Liver (tissue), 9 donors: Measurements from ENCODE around the gene NDUFS5. TPM values are rescaled to one million over a fixed set of nuclear protein-coding genes. Genes with fewer than 3 reads are reported as not detected.
A peak's percentile ranks its signal among the peaks of the same experiment; 100 is the strongest.

Experiments
- DNase-seq: peaks from one replicate; pipeline ENCODE4 v3.0.0-alpha.2; 2017; ENCODE audit warnings: low spot score
- H3K27ac ChIP-seq, 2 donors: one replicate each; pipeline ENCODE4 v1.7.0; 2013; ENCODE audit warnings: inconsistent platforms in 2 of 2, low read length in 2 of 2, control low read depth in 1 of 2, low read depth in 1 of 2, mild to moderate bottlenecking in 1 of 2
- H3K27me3 ChIP-seq, 4 donors: one replicate each; pipeline versions ENCODE4 v1.6.1 to v1.7.0; 2013; ENCODE audit warnings: low read length in 3 of 4, inconsistent platforms in 1 of 4, mild to moderate bottlenecking in 1 of 4, moderate library complexity in 1 of 4; ENCODE audit not compliant: control insufficient read depth in 4 of 4, insufficient read depth in 4 of 4
- H3K36me3 ChIP-seq, 4 donors: one replicate each; pipeline versions ENCODE4 v1.6.1 to v1.7.0; 2013; ENCODE audit warnings: low read length in 3 of 4, mild to moderate bottlenecking in 3 of 4, low read depth in 1 of 4, moderate library complexity in 1 of 4; ENCODE audit not compliant: control insufficient read depth in 4 of 4, insufficient read depth in 3 of 4
- H3K4me1 ChIP-seq, 4 donors: one replicate each; pipeline versions ENCODE4 v1.6.1 to v1.7.0; 2013; ENCODE audit warnings: low read length in 3 of 4, mild to moderate bottlenecking in 3 of 4, moderate library complexity in 1 of 4; ENCODE audit not compliant: control insufficient read depth in 4 of 4, insufficient read depth in 4 of 4
- H3K4me3 ChIP-seq, 3 donors: one replicate each; pipeline versions ENCODE4 v1.6.1 to v1.7.0; 2013; ENCODE audit warnings: low read length in 3 of 3, control low read depth in 1 of 3, low read depth in 1 of 3, mild to moderate bottlenecking in 1 of 3
- H3K9ac ChIP-seq, 2 donors: one replicate each; pipeline ENCODE4 v1.7.0; 2013; ENCODE audit warnings: low read length in 2 of 2, mild to moderate bottlenecking in 2 of 2, moderate library complexity in 2 of 2, control low read depth in 1 of 2, low read depth in 1 of 2
- H3K9me3 ChIP-seq, 4 donors: one replicate each; pipeline versions ENCODE4 v1.6.1 to v1.7.0; 2013; ENCODE audit warnings: low read length in 3 of 4; ENCODE audit not compliant: control insufficient read depth in 4 of 4
- EGR1 ChIP-seq, 2 donors: IDR thresholded peaks; 2 replicates each; pipeline ENCODE4 v1.6.1; 2016 to 2018; ENCODE audit warnings: antibody characterized with exemption in 2 of 2, low read depth in 2 of 2
- FOXA1 ChIP-seq: IDR thresholded peaks from 2 replicates; pipeline ENCODE4 v1.6.1; 2016; ENCODE audit warnings: antibody characterized with exemption
- FOXA2 ChIP-seq: IDR thresholded peaks from 2 replicates; pipeline ENCODE4 v1.6.1; 2016; ENCODE audit warnings: antibody characterized with exemption
- GABPA ChIP-seq, 2 donors: IDR thresholded peaks in 1 of 2; conservative IDR thresholded peaks in 1 of 2; 2 replicates each; pipeline ENCODE4 v1.6.1; 2016; ENCODE audit warnings: antibody characterized with exemption in 2 of 2, mild to moderate bottlenecking in 1 of 2, moderate library complexity in 1 of 2
- HNF4A ChIP-seq, 2 donors: conservative IDR thresholded peaks; 2 replicates each; pipeline ENCODE4 v1.6.1; 2016; ENCODE audit warnings: antibody characterized with exemption in 2 of 2, mild to moderate bottlenecking in 2 of 2
- HNF4G ChIP-seq: IDR thresholded peaks from 2 replicates; pipeline ENCODE4 v1.6.1; 2016; ENCODE audit warnings: antibody characterized with exemption
- JUND ChIP-seq, 2 donors: IDR thresholded peaks; 2 replicates each; pipeline ENCODE4 v1.6.1; 2016; ENCODE audit warnings: antibody characterized with exemption in 2 of 2
- NR2F2 ChIP-seq: IDR thresholded peaks from 2 replicates; pipeline ENCODE4 v1.6.1; 2016; ENCODE audit warnings: antibody characterized with exemption
- RAD21 ChIP-seq, 2 donors: IDR thresholded peaks; 2 replicates each; pipeline ENCODE4 v1.6.1; 2016; ENCODE audit warnings: antibody characterized with exemption in 2 of 2, mild to moderate bottlenecking in 2 of 2
- RXRA ChIP-seq, 2 donors: IDR thresholded peaks; 2 replicates each; pipeline ENCODE4 v1.6.1; 2017 to 2018; ENCODE audit warnings: antibody characterized with exemption in 2 of 2, mild to moderate bottlenecking in 1 of 2
- SP1 ChIP-seq: IDR thresholded peaks from 2 replicates; pipeline ENCODE4 v1.6.1; 2018; ENCODE audit warnings: antibody characterized with exemption, mild to moderate bottlenecking
- TAF1 ChIP-seq: conservative IDR thresholded peaks from 2 replicates; pipeline ENCODE4 v1.6.1; 2016; ENCODE audit warnings: antibody characterized with exemption, mild to moderate bottlenecking
- YY1 ChIP-seq: IDR thresholded peaks from 2 replicates; pipeline ENCODE4 v1.6.1; 2016; ENCODE audit warnings: antibody characterized with exemption, mild to moderate bottlenecking
- WGBS: extraction: QIAGEN DNeasy Blood & Tissue Kit; methylation state at CpG from one replicate; pipeline ENCODE4 v1.1.7; 2013; 5-methylcytosine and 5-hydroxymethylcytosine counted together
- polyA plus RNA-seq, 2 donors: library from polyadenylated mRNA; stranded (reverse) in 1 of 2; unstranded in 1 of 2; fragments of 200-250 nt in 1 of 2; fragments of >200 nt in 1 of 2; fragmentation: Nextera tagmentation in 1 of 2; extraction: Ambion mirVana in 1 of 2; gene quantifications; one replicate each; pipeline versions ENCODE4 v1.2.1 to v1.2.3, GENCODE V29; 2013 to 2015
- total RNA-seq, 2 donors: library from RNA; depleted of rRNA; stranded (reverse); fragments of >200 nt; gene quantifications; one replicate each; pipeline ENCODE4 v1.2.3, GENCODE V29; 2014
- TF ChIP-seq, protein P1 (sequence below): IDR thresholded peaks from 2 replicates; pipeline ENCODE4 v1.6.1; 2016; ENCODE audit warnings: antibody characterized with exemption
- TF ChIP-seq, protein P2 (sequence below): IDR thresholded peaks from 2 replicates; pipeline ENCODE4 v1.6.1; 2016; ENCODE audit warnings: antibody characterized with exemption
- TF ChIP-seq, protein P3 (sequence below): fragments of 150-350 bp; IDR thresholded peaks from 2 replicates; pipeline ENCODE4 v1.5.1; 2017; ENCODE audit warnings: improper control_type of control experiment, low read depth, low read length; ENCODE audit not compliant: missing input control
- TF ChIP-seq, protein P4 (sequence below): IDR thresholded peaks from 2 replicates; pipeline ENCODE4 v1.6.1; 2016; ENCODE audit warnings: antibody characterized with exemption
- TF ChIP-seq, protein P5 (sequence below): IDR thresholded peaks from 2 replicates; pipeline ENCODE4 v1.6.1; 2016; ENCODE audit warnings: antibody characterized with exemption, mild to moderate bottlenecking
- donor health status: healthy.
- donor health status: healthy.
- donor health status: healthy.
- donor health status: healthy.
- donor health status: healthy.

NDUFS5 gene
- total and polyA plus RNA-seq, 4 donors, result 193 to 308 (median 236) TPM

DNA sequence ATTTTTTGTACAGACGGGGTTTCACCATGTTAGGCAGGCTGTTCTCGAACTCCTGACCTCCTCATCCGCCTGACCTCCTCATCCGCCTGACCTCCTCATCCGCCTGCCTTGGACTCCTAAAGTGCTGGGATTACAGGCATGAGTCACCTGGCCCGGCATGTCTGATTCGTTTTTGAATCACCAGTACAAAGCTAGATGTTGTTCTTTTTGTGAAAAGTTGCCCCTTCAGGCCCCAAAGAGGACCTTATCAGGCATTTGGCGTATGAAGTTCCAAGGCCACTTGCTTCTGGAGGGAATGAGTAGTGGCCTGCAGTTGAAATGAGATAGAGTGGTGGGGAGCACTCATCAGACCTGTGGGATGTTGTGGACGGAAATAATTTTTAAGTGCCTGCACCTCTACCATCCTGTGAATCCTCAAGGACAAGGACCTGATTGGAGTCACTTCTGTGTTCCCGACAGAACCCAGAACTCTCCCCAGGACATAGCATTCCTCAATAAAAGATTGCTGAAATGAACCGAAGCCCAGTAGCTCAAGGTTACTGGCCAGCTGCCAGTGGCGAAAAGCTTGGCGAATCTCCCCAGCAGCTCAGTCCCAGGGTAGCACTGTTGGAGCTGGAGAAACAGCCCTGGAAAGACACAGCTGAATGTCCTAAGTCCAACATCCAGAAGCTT is 50.1 kb downstream of the NDUFS5 start:
- Histone ChIP-seq H3K9ac (no peak overlapping the region), H3K9me3 (no peaks in the 10 kb centered on the region), H3K36me3 (no peaks in the 10 kb centered on the region), H3K27me3 (no peaks in the 10 kb centered on the region), H3K4me3 (no peak overlapping the region), H3K4me1 (peaks cover 4 to 14% (median 8%) of the 10 kb centered on the region in 4 donors), H3K27ac (peak overlapping the region; percentile 70 to 71)
- 60% methylated on average over 13 of the region's 13 CpGs for WGBS
- TF ChIP-seq, protein P1, sequence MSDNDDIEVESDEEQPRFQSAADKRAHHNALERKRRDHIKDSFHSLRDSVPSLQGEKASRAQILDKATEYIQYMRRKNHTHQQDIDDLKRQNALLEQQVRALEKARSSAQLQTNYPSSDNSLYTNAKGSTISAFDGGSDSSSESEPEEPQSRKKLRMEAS, result no peak
- TF ChIP-seq HNF4A (conservative IDR thresholded peaks at IDR 0.05), result peak; percentile 30 to 38
- TF ChIP-seq, protein P2, sequence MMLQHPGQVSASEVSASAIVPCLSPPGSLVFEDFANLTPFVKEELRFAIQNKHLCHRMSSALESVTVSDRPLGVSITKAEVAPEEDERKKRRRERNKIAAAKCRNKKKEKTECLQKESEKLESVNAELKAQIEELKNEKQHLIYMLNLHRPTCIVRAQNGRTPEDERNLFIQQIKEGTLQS, result no peak
- TF ChIP-seq GABPA (IDR thresholded peaks at IDR 0.05 in 1 of 2, conservative IDR thresholded peaks at IDR 0.05 in 1 of 2), result no peak
- TF ChIP-seq SP1, result peak; percentile 62
- peak; percentile 81 for TF ChIP-seq NR2F2
- TF ChIP-seq JUND (IDR thresholded peaks at IDR 0.05), result peak in 1 of 2 donors; percentile 20
- TF ChIP-seq RAD21 (IDR thresholded peaks at IDR 0.05), result peak; percentile 22 to 44
- peak; percentile 52 to 63 for TF ChIP-seq RXRA (IDR thresholded peaks at IDR 0.05)
- no peak for TF ChIP-seq FOXA2
- no peak for DNase-seq

DNA sequence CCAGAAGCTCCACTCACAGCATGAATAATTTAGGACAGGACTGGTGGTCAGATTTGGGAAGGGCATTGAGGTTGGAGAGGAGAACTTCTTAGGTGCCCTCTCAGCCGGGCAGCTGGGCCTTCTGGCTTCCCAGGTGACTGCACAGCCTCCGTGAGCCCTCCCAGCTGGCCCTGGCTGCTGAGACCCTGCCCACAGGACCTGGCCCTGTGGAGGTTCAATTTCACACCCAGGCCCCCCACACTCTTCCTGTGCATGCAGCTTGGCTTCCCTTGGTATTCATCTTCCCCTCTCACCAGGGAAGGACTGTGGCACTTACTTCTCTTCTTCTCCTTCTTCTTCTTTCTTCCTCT is 50.6 kb downstream of the NDUFS5 start:
- DNase-seq, result no peak
- Histone ChIP-seq H3K4me3 (no peak overlapping the region), H3K9ac (no peak overlapping the region), H3K9me3 (no peaks in the 10 kb centered on the region), H3K4me1 (peaks cover 6 to 19% (median 11%) of the 10 kb centered on the region in 4 donors), H3K27ac (peak overlapping the region; percentile 70 to 71), H3K36me3 (no peaks in the 10 kb centered on the region), H3K27me3 (no peaks in the 10 kb centered on the region)
- 81% methylated on average over 2 of the region's 2 CpGs for WGBS
- TF ChIP-seq GABPA (IDR thresholded peaks at IDR 0.05 in 1 of 2, conservative IDR thresholded peaks at IDR 0.05 in 1 of 2), result no peak
- TF ChIP-seq SP1, result no peak
- TF ChIP-seq, protein P1, result no peak
- no peak for TF ChIP-seq RAD21 (IDR thresholded peaks at IDR 0.05)
- TF ChIP-seq JUND (IDR thresholded peaks at IDR 0.05), result no peak
- TF ChIP-seq TAF1, result no peak
- TF ChIP-seq, protein P3, sequence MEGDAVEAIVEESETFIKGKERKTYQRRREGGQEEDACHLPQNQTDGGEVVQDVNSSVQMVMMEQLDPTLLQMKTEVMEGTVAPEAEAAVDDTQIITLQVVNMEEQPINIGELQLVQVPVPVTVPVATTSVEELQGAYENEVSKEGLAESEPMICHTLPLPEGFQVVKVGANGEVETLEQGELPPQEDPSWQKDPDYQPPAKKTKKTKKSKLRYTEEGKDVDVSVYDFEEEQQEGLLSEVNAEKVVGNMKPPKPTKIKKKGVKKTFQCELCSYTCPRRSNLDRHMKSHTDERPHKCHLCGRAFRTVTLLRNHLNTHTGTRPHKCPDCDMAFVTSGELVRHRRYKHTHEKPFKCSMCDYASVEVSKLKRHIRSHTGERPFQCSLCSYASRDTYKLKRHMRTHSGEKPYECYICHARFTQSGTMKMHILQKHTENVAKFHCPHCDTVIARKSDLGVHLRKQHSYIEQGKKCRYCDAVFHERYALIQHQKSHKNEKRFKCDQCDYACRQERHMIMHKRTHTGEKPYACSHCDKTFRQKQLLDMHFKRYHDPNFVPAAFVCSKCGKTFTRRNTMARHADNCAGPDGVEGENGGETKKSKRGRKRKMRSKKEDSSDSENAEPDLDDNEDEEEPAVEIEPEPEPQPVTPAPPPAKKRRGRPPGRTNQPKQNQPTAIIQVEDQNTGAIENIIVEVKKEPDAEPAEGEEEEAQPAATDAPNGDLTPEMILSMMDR, result no peak
- TF ChIP-seq FOXA2, result no peak
- TF ChIP-seq, protein P4, sequence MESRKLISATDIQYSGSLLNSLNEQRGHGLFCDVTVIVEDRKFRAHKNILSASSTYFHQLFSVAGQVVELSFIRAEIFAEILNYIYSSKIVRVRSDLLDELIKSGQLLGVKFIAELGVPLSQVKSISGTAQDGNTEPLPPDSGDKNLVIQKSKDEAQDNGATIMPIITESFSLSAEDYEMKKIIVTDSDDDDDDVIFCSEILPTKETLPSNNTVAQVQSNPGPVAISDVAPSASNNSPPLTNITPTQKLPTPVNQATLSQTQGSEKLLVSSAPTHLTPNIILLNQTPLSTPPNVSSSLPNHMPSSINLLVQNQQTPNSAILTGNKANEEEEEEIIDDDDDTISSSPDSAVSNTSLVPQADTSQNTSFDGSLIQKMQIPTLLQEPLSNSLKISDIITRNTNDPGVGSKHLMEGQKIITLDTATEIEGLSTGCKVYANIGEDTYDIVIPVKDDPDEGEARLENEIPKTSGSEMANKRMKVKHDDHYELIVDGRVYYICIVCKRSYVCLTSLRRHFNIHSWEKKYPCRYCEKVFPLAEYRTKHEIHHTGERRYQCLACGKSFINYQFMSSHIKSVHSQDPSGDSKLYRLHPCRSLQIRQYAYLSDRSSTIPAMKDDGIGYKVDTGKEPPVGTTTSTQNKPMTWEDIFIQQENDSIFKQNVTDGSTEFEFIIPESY, result no peak
- TF ChIP-seq FOXA1, result no peak
- no peak for TF ChIP-seq YY1
- TF ChIP-seq EGR1 (IDR thresholded peaks at IDR 0.05; ENCODE audit: low read depth in 2 of 2), result no peak
- TF ChIP-seq HNF4G, result no peak
- no peak for TF ChIP-seq HNF4A (conservative IDR thresholded peaks at IDR 0.05)
- no peak for TF ChIP-seq NR2F2
- TF ChIP-seq, protein P2, result no peak
- TF ChIP-seq, protein P5, sequence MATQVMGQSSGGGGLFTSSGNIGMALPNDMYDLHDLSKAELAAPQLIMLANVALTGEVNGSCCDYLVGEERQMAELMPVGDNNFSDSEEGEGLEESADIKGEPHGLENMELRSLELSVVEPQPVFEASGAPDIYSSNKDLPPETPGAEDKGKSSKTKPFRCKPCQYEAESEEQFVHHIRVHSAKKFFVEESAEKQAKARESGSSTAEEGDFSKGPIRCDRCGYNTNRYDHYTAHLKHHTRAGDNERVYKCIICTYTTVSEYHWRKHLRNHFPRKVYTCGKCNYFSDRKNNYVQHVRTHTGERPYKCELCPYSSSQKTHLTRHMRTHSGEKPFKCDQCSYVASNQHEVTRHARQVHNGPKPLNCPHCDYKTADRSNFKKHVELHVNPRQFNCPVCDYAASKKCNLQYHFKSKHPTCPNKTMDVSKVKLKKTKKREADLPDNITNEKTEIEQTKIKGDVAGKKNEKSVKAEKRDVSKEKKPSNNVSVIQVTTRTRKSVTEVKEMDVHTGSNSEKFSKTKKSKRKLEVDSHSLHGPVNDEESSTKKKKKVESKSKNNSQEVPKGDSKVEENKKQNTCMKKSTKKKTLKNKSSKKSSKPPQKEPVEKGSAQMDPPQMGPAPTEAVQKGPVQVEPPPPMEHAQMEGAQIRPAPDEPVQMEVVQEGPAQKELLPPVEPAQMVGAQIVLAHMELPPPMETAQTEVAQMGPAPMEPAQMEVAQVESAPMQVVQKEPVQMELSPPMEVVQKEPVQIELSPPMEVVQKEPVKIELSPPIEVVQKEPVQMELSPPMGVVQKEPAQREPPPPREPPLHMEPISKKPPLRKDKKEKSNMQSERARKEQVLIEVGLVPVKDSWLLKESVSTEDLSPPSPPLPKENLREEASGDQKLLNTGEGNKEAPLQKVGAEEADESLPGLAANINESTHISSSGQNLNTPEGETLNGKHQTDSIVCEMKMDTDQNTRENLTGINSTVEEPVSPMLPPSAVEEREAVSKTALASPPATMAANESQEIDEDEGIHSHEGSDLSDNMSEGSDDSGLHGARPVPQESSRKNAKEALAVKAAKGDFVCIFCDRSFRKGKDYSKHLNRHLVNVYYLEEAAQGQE, result no peak
- TF ChIP-seq RXRA (IDR thresholded peaks at IDR 0.05), result no peak
